ENCODE data around the gene CFAP100.

DNA sequence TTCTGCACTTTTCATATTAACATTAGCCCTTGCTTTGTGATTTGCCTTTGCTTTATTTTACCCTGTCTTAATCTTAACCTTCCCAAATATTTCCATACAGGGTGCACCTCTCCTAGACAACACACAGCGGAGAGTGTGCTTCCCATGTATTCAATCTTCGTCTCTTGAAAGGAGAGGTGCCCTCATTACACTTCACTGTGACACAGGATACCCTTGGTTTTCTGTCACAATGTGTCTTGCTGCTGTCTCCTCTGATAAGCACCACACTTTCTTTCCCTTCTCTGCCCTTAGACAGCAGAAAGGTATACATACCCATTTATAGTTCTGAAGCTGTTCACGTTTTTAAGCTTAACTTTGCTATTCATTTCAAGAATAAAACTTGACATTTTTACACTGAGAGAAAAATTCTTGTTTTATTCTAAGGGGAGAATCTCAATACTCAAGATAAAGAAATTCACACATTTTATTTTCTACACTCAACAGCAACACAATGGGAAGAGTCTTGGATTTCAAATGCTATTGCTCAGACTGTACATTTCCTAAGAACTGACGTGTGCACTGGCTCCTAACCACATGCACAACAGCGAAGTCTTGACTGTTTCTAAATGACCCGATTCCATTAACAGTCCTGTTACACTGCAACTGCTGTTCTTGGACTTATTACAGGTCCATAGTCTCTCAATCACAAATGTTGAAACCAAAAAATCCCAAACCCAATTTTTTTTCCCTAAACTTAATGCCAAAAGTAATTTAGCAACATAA, 59.9 kb downstream of the CFAP100 start:
- TF ChIP-seq POLR2AphosphoS5 (IDR thresholded peaks at IDR 0.05; ENCODE audit: borderline replicate concordance, low read depth, low read length): no peak
- TF ChIP-seq EZH2 (IDR thresholded peaks at IDR 0.05): no peak
- TF ChIP-seq FOXP2 (optimal IDR thresholded peaks at IDR 0.05; ENCODE audit: control extremely low read depth, extremely low read length, insufficient read depth): no peak

Data from SK-N-MC (cell line).